Measurements from ENCODE around the gene ATG9A. TPM values are rescaled to one million over a fixed set of nuclear protein-coding genes. Genes with fewer than 3 reads are reported as not detected.

The ATG9A gene
- polyA plus RNA-seq, 3 donors: 24.7 to 55.2 (median 26.3) TPM

DNA sequence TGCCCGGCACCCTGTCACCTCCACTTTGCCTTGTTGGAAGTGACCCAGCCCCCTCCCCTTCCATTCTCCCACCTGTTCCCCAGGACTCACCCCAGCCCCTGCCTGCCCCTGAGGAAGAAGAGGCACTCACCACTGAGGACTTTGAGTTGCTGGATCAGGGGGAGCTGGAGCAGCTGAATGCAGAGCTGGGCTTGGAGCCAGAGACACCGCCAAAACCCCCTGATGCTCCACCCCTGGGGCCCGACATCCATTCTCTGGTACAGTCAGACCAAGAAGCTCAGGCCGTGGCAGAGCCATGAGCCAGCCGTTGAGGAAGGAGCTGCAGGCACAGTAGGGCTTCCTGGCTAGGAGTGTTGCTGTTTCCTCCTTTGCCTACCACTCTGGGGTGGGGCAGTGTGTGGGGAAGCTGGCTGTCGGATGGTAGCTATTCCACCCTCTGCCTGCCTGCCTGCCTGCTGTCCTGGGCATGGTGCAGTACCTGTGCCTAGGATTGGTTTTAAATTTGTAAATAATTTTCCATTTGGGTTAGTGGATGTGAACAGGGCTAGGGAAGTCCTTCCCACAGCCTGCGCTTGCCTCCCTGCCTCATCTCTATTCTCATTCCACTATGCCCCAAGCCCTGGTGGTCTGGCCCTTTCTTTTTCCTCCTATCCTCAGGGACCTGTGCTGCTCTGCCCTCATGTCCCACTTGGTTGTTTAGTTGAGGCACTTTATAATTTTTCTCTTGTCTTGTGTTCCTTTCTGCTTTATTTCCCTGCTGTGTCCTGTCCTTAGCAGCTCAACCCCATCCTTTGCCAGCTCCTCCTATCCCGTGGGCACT is 46.9 kb downstream of the ATG9A start:
- H3K9ac ChIP-seq (ENCODE audit: insufficient read depth, low read length, poor library complexity, severe bottlenecking): peak overlapping the region; percentile 35
- peak overlapping the region in 1 of 3 experiments; percentile 18 for H3K4me3 ChIP-seq (replicated peaks in 1 of 3; ENCODE audit: low read depth in 2 of 3, low read length in 3 of 3)
- peaks cover 31 to 47% of the 10 kb centered on the region in 2 donors for H3K4me1 ChIP-seq (ENCODE audit: control insufficient read depth in 1 of 2, insufficient read depth in 2 of 2, low read length in 2 of 2)
- H2AFZ ChIP-seq (ENCODE audit: insufficient read depth, low read depth, low read length, poor library complexity, severe bottlenecking): no peak overlapping the region
- TF ChIP-seq, protein P1, sequence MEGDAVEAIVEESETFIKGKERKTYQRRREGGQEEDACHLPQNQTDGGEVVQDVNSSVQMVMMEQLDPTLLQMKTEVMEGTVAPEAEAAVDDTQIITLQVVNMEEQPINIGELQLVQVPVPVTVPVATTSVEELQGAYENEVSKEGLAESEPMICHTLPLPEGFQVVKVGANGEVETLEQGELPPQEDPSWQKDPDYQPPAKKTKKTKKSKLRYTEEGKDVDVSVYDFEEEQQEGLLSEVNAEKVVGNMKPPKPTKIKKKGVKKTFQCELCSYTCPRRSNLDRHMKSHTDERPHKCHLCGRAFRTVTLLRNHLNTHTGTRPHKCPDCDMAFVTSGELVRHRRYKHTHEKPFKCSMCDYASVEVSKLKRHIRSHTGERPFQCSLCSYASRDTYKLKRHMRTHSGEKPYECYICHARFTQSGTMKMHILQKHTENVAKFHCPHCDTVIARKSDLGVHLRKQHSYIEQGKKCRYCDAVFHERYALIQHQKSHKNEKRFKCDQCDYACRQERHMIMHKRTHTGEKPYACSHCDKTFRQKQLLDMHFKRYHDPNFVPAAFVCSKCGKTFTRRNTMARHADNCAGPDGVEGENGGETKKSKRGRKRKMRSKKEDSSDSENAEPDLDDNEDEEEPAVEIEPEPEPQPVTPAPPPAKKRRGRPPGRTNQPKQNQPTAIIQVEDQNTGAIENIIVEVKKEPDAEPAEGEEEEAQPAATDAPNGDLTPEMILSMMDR (IDR thresholded peaks at IDR 0.05): no peak
- H3K27me3 ChIP-seq (ENCODE audit: control insufficient read depth in 2 of 2, insufficient read depth in 2 of 2, low read length in 2 of 2): no peaks in the 10 kb centered on the region
- H4K20me1 ChIP-seq (ENCODE audit: insufficient read depth, low read length): peaks cover 57% of the 10 kb centered on the region
- H3K4me1 Mint-ChIP-seq: peaks cover 44% of the 10 kb centered on the region
- H3K36me3 Mint-ChIP-seq: peaks cover 57 to 69% of the 10 kb centered on the region in 2 donors
- peaks cover 51 to 72% of the 10 kb centered on the region in 2 donors for H3K36me3 ChIP-seq (replicated peaks in 1 of 2; ENCODE audit: control insufficient read depth in 1 of 2, insufficient read depth in 2 of 2, low read length in 2 of 2)
- H3K27ac Mint-ChIP-seq: peak overlapping the region in 5 of 7 donors; percentile 22 to 50 (median 27)
- DNase-seq: peak; percentile 31 to 64 (median 37)
- no peak overlapping the region for H3K4me3 Mint-ChIP-seq
- H3K27me3 Mint-ChIP-seq (ENCODE audit: low read depth in 3 of 3): peaks cover 0 to 3% (median 0%) of the 10 kb centered on the region in 3 donors
- intact Hi-C loops (cut with micrococcal nuclease): no loop called here
- WGBS (ENCODE audit: insufficient coverage): 20% methylated on average over 3 of the region's 8 CpGs
- H3K79me2 ChIP-seq (ENCODE audit: insufficient read depth, low read length): peaks cover 32% of the 10 kb centered on the region
- H3K9me3 ChIP-seq (replicated peaks in 1 of 2; ENCODE audit: control insufficient read depth in 1 of 2, insufficient read depth in 1 of 2, low read length in 2 of 2): no peaks in the 10 kb centered on the region
- peak overlapping the region; percentile 6 to 58 for H3K27ac ChIP-seq (ENCODE audit: low read depth in 1 of 2, low read length in 2 of 2)
- peak overlapping the region; percentile 12 for H3K4me2 ChIP-seq (replicated peaks; ENCODE audit: extremely low read depth, low read length, poor library complexity, severe bottlenecking)
- peaks cover 0 to 2% (median 0%) of the 10 kb centered on the region in 7 donors for H3K9me3 Mint-ChIP-seq

DNA sequence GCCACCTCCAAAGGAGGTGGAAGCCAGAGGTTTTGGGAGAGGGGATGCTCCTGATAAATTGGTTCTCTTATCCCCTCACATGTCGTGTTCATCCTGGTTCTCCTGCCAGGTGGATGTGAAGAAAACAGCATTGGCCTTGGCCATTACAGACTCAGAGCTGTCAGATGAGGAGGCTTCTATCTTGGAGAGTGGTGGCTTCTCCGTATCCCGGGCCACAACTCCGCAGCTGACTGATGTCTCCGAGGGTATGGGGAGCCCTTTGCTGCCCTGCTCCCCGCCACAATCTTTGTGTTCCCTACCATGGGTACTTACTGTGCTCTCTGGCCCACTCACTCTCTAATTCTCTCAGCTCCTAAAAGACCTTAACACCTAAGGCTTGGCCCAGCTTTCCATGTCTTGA is 47.9 kb downstream of the ATG9A start:
- DNase-seq: no peak
- peaks cover 0 to 2% (median 0%) of the 10 kb centered on the region in 7 donors for H3K9me3 Mint-ChIP-seq
- WGBS (ENCODE audit: insufficient coverage): 98% methylated on average over 5 of the region's 6 CpGs
- Histone ChIP-seq H3K4me1 (ENCODE audit: control insufficient read depth in 1 of 2, insufficient read depth in 2 of 2, low read length in 2 of 2) (peaks cover 37 to 55% of the 10 kb centered on the region in 2 donors), H3K9ac (ENCODE audit: insufficient read depth, low read length, poor library complexity, severe bottlenecking) (no peak overlapping the region), H3K36me3 (replicated peaks in 1 of 2; ENCODE audit: control insufficient read depth in 1 of 2, insufficient read depth in 2 of 2, low read length in 2 of 2) (peaks cover 51 to 72% of the 10 kb centered on the region in 2 donors), H3K4me2 (replicated peaks; ENCODE audit: extremely low read depth, low read length, poor library complexity, severe bottlenecking) (no peak overlapping the region), H2AFZ (ENCODE audit: insufficient read depth, low read depth, low read length, poor library complexity, severe bottlenecking) (no peak overlapping the region), H3K27me3 (ENCODE audit: control insufficient read depth in 2 of 2, insufficient read depth in 2 of 2, low read length in 2 of 2) (no peaks in the 10 kb centered on the region), H3K27ac (ENCODE audit: low read depth in 1 of 2, low read length in 2 of 2) (peak overlapping the region; percentile 6 to 58), H4K20me1 (ENCODE audit: insufficient read depth, low read length) (peaks cover 57% of the 10 kb centered on the region), H3K9me3 (replicated peaks in 1 of 2; ENCODE audit: control insufficient read depth in 1 of 2, insufficient read depth in 1 of 2, low read length in 2 of 2) (no peaks in the 10 kb centered on the region), H3K4me3 (replicated peaks in 1 of 3; ENCODE audit: low read depth in 2 of 3, low read length in 3 of 3) (no peak overlapping the region), H3K79me2 (ENCODE audit: insufficient read depth, low read length) (peaks cover 33% of the 10 kb centered on the region)
- peaks cover 54 to 66% of the 10 kb centered on the region in 2 donors for H3K36me3 Mint-ChIP-seq
- peak overlapping the region in 2 of 7 donors; percentile 43 to 69 for H3K27ac Mint-ChIP-seq
- TF ChIP-seq, protein P1 (IDR thresholded peaks at IDR 0.05): no peak
- H3K4me3 Mint-ChIP-seq: no peak overlapping the region
- peaks cover 49% of the 10 kb centered on the region for H3K4me1 Mint-ChIP-seq
- peaks cover 0 to 3% (median 0%) of the 10 kb centered on the region in 3 donors for H3K27me3 Mint-ChIP-seq (ENCODE audit: low read depth in 3 of 3)
- intact Hi-C loops (cut with micrococcal nuclease): no loop called here
